Measurements from ENCODE around the gene PAX6.

The PAX6 gene

DNA sequence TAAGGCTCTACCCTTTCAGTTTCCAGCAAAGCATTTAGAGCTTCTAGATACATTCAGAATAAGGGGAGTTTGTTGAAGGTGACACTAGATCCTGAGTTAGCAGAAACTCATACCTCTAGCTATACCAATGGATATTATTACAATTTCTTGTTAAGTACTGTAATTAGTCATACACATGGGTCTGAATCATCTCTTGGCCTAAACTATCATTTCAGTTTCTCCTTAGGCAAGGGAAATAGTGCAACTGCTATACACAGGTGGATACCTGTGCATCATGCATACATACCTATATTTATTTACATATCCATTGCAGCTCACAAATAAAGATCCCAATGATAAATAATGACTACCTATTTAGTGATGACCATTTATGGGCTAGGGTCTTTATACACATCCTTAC, 45.1 kb upstream of the PAX6 start:
- TF ChIP-seq ARNTL (CRISPR knock-in tag; IDR thresholded peaks at IDR 0.05; ENCODE audit: borderline replicate concordance, low read depth): no peak
- no peak for TF ChIP-seq ISL1 (CRISPR knock-in tag; IDR thresholded peaks at IDR 0.05)
- TF ChIP-seq ZNF70 (CRISPR knock-in tag; IDR thresholded peaks at IDR 0.05): no peak
- no peak for TF ChIP-seq BACH2 (CRISPR knock-in tag; IDR thresholded peaks at IDR 0.05; ENCODE audit: borderline replicate concordance)
- no peak for TF ChIP-seq TOX (CRISPR knock-in tag; IDR thresholded peaks at IDR 0.05; ENCODE audit: borderline replicate concordance)
- TF ChIP-seq, protein P1, sequence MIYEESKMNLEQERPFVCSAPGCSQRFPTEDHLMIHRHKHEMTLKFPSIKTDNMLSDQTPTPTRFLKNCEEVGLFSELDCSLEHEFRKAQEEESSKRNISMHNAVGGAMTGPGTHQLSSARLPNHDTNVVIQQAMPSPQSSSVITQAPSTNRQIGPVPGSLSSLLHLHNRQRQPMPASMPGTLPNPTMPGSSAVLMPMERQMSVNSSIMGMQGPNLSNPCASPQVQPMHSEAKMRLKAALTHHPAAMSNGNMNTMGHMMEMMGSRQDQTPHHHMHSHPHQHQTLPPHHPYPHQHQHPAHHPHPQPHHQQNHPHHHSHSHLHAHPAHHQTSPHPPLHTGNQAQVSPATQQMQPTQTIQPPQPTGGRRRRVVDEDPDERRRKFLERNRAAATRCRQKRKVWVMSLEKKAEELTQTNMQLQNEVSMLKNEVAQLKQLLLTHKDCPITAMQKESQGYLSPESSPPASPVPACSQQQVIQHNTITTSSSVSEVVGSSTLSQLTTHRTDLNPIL (CRISPR knock-in tag; IDR thresholded peaks at IDR 0.05; ENCODE audit: low read depth): no peak
- TF ChIP-seq, protein P2, sequence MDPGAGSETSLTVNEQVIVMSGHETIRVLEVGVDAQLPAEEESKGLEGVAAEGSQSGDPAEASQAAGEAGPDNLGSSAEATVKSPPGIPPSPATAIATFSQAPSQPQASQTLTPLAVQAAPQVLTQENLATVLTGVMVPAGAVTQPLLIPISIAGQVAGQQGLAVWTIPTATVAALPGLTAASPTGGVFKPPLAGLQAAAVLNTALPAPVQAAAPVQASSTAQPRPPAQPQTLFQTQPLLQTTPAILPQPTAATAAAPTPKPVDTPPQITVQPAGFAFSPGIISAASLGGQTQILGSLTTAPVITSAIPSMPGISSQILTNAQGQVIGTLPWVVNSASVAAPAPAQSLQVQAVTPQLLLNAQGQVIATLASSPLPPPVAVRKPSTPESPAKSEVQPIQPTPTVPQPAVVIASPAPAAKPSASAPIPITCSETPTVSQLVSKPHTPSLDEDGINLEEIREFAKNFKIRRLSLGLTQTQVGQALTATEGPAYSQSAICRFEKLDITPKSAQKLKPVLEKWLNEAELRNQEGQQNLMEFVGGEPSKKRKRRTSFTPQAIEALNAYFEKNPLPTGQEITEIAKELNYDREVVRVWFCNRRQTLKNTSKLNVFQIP (CRISPR knock-in tag; IDR thresholded peaks at IDR 0.05; ENCODE audit: borderline replicate concordance, low read depth): no peak
- no peak for TF ChIP-seq CSDC2 (CRISPR knock-in tag; IDR thresholded peaks at IDR 0.05)
- TF ChIP-seq ZNF8 (CRISPR knock-in tag; IDR thresholded peaks at IDR 0.05): no peak
- TF ChIP-seq, protein P3, sequence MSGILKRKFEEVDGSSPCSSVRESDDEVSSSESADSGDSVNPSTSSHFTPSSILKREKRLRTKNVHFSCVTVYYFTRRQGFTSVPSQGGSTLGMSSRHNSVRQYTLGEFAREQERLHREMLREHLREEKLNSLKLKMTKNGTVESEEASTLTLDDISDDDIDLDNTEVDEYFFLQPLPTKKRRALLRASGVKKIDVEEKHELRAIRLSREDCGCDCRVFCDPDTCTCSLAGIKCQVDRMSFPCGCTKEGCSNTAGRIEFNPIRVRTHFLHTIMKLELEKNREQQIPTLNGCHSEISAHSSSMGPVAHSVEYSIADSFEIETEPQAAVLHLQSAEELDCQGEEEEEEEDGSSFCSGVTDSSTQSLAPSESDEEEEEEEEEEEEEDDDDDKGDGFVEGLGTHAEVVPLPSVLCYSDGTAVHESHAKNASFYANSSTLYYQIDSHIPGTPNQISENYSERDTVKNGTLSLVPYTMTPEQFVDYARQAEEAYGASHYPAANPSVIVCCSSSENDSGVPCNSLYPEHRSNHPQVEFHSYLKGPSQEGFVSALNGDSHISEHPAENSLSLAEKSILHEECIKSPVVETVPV (CRISPR knock-in tag; IDR thresholded peaks at IDR 0.05): no peak
- TF ChIP-seq GLIS3 (CRISPR knock-in tag; IDR thresholded peaks at IDR 0.05): no peak
- TF ChIP-seq, protein P4, sequence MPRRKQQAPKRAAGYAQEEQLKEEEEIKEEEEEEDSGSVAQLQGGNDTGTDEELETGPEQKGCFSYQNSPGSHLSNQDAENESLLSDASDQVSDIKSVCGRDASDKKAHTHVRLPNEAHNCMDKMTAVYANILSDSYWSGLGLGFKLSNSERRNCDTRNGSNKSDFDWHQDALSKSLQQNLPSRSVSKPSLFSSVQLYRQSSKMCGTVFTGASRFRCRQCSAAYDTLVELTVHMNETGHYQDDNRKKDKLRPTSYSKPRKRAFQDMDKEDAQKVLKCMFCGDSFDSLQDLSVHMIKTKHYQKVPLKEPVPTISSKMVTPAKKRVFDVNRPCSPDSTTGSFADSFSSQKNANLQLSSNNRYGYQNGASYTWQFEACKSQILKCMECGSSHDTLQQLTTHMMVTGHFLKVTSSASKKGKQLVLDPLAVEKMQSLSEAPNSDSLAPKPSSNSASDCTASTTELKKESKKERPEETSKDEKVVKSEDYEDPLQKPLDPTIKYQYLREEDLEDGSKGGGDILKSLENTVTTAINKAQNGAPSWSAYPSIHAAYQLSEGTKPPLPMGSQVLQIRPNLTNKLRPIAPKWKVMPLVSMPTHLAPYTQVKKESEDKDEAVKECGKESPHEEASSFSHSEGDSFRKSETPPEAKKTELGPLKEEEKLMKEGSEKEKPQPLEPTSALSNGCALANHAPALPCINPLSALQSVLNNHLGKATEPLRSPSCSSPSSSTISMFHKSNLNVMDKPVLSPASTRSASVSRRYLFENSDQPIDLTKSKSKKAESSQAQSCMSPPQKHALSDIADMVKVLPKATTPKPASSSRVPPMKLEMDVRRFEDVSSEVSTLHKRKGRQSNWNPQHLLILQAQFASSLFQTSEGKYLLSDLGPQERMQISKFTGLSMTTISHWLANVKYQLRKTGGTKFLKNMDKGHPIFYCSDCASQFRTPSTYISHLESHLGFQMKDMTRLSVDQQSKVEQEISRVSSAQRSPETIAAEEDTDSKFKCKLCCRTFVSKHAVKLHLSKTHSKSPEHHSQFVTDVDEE (CRISPR knock-in tag; IDR thresholded peaks at IDR 0.05): no peak
- TF ChIP-seq TCF4 (CRISPR knock-in tag; IDR thresholded peaks at IDR 0.05; ENCODE audit: borderline replicate concordance): no peak
- TF ChIP-seq, protein P5, sequence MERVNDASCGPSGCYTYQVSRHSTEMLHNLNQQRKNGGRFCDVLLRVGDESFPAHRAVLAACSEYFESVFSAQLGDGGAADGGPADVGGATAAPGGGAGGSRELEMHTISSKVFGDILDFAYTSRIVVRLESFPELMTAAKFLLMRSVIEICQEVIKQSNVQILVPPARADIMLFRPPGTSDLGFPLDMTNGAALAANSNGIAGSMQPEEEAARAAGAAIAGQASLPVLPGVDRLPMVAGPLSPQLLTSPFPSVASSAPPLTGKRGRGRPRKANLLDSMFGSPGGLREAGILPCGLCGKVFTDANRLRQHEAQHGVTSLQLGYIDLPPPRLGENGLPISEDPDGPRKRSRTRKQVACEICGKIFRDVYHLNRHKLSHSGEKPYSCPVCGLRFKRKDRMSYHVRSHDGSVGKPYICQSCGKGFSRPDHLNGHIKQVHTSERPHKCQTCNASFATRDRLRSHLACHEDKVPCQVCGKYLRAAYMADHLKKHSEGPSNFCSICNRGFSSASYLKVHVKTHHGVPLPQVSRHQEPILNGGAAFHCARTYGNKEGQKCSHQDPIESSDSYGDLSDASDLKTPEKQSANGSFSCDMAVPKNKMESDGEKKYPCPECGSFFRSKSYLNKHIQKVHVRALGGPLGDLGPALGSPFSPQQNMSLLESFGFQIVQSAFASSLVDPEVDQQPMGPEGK (CRISPR knock-in tag; IDR thresholded peaks at IDR 0.05; ENCODE audit: borderline replicate concordance): no peak
- TF ChIP-seq ESRRG (CRISPR knock-in tag; IDR thresholded peaks at IDR 0.05): no peak
- TF ChIP-seq ZFP3 (CRISPR knock-in tag; IDR thresholded peaks at IDR 0.05): no peak
- TF ChIP-seq ZNF565 (CRISPR knock-in tag; conservative IDR thresholded peaks at IDR 0.05; ENCODE audit: low read depth): no peak
- ATAC-seq: no peak

DNA sequence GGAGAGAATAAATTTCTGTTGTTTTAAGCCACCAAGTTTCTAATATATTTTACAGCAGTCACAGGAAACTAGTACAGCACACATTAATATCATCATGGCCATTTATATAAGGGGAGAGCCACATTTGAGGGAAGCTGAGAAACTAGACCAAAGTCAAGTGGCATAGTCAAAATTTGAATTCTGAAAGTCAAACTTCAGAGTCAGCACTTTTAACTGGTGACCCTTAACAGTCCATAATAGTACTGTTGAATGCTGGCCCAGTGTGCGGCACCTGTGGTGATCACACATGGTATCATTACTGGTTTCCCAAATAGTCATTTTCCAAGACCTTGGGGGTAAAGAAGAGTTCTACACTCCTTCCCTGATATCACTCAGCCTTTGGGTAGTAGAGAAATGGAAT, 44.3 kb upstream of the PAX6 start:
- no peak for TF ChIP-seq ISL1 (CRISPR knock-in tag; IDR thresholded peaks at IDR 0.05)
- ATAC-seq: no peak

DNA sequence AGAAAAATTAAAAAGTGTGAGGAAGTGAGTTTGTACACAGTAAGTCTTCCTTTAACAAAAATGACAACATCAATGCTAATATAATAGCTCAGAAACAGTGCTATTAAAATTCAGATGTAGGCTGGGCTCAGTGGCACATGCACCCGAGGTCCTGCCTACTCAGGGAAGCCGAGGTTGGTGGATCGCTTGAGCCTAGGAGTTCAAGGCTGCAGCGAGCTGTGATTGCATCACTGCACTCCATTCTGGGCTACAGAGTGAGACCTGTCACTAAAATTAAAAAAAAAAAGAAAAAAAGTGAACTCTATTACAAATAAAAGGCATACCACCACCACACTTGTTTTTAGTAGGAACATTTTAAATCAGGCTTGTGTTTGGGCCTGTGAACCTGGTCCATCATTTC, 39.2 kb upstream of the PAX6 start:
- TF ChIP-seq, protein P4 (CRISPR knock-in tag; IDR thresholded peaks at IDR 0.05): no peak
- TF ChIP-seq, protein P1 (CRISPR knock-in tag; IDR thresholded peaks at IDR 0.05; ENCODE audit: low read depth): no peak
- TF ChIP-seq ESRRG (CRISPR knock-in tag; IDR thresholded peaks at IDR 0.05): no peak
- ATAC-seq: no peak
